HG02763 (cell line): ENCODE data around the gene PTPRD.
"Not testable (repeated sequence)": the region's sequence is repeated elsewhere in the genome, so short reads cannot be mapped to it uniquely, and the experiment has no call there.

Experiments used
- ATAC-seq: cut with Tn5 transposase; IDR thresholded peaks from one replicate; pipeline ENCODE4 v1.9.1; 2021; ENCODE audit warnings: mild to moderate bottlenecking, moderate library complexity; ENCODE audit not compliant: unreplicated experiment

Gene PTPRD

DNA sequence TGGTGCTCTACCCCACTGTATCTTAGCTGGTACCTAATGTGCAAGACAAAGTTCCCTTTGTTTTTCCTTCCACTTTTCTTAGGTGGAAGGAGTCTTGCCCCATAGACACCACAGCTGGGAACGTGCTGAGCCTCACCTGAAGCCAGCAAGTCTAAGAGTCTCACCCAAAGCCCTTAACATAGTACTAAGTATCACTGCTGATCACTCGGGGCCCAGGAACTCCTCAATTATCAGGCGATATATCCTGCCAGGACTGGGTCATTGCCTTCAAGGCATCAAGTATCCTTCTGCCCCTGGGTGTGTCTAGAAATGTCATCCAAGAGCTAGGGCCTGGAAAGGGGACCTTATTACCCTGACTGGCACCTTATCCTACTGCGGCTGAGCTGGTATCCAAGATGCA, 123.9 kb downstream of the PTPRD start:
- ATAC-seq, result no peak

DNA sequence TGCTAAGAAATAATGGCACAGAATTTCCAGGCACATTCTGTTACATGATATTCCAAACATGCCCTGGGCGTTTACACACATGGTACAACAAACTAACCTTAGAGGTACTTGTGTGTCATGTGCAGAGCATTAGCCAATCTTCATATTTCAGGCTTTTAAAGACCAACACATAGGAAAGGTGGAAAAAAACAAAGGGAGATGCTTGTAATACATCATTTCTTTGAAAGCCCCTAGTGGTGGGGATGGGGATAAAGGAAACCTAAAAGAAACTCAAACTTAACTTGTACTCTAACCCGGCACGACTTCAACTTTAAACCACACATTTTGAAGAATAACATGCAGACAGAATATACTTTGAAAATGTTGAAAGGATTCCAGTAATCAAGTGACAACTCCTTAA, 133.6 kb downstream of the PTPRD start:
- ATAC-seq, result no peak

- not testable (repeated sequence) for ATAC-seq
Measured at GRCh38 chr9:10449201-10449617, 163.6 kb downstream of the PTPRD start.

- no peak for ATAC-seq
Measured at GRCh38 chr9:10447036-10447435, 165.8 kb downstream of the PTPRD start.

GRCh38 chr9:10443868-10444204, 169.0 kb downstream of the PTPRD start:
- ATAC-seq, result no peak

GRCh38 chr9:10443181-10443867, 169.5 kb downstream of the PTPRD start:
- no peak for ATAC-seq

DNA sequence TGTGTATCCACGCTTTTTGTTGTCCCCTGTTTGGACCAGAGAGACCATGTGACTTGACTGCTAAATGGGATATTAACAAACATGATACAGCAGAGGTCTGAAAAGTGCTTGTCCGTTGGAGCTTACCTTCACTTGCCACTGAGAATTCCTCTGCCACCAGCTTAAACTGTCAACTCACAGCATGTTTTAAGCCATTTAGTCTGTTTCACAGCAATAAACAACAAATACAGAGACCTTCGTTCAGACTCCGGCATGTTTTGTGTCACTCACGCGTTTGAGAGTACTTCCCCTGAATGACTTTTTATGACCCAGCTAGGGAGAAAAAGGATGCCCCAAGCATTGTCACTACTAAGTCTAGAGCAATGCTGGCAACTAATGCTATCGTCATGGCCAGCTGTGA, 173.8 kb downstream of the PTPRD start:
- ATAC-seq, result no peak

- ATAC-seq, result no peak
Measured at GRCh38 chr9:10436756-10437155, 176.0 kb downstream of the PTPRD start.

GRCh38 chr9:10434412-10434811, 178.4 kb downstream of the PTPRD start:
- no peak for ATAC-seq

- no peak for ATAC-seq
Measured at GRCh38 chr9:10411272-10411671, 201.5 kb downstream of the PTPRD start.

DNA sequence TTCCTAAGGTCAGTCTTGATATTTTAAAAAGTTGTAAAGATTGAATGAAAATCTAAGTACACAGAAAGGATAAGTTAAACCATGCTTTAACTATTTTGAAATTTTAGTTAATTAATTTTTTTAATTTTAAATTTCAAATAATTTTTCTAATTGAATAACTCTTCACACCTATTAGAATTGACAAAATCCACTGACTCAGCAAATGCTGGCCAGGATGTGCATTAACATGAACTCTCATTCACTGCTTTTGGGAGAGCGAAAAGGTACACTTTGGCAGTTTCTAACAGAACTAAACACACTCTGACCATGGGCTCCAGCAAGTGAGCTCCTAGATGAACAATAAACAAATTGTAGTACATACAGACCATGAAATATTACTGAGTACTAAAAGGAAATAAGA, 209.5 kb downstream of the PTPRD start:
- ATAC-seq, result no peak

GRCh38 chr9:10396615-10397014, 216.2 kb downstream of the PTPRD start:
- ATAC-seq, result no peak

DNA sequence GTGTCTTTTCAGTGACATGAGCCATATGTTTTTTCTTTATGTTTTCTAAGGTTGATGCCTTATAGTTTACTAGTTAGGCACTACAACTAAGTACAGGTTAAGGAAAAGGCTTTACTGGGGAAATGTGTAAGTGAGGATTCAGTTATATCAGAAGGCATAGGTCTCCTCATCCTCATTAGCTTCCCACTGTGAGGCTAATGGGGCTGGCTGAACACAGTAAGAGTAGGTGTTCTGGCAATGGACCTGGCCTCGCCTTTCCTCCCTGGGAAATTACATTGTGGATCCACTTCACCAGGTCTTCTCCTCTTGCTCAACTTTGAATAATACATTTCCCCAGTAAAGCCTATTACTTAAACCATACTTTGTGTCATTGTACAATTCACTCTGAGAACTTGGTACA, 225.5 kb downstream of the PTPRD start:
- no peak for ATAC-seq

- ATAC-seq, result no peak
Measured at GRCh38 chr9:10371824-10372223, 241.0 kb downstream of the PTPRD start.

GRCh38 chr9:10366171-10366779, 246.5 kb downstream of the PTPRD start:
- peak; percentile 74 for ATAC-seq

- no peak for ATAC-seq
Measured at GRCh38 chr9:10354591-10354990, 258.2 kb downstream of the PTPRD start.

GRCh38 chr9:10345621-10346020, 267.2 kb downstream of the PTPRD start:
- not testable (repeated sequence) for ATAC-seq

DNA sequence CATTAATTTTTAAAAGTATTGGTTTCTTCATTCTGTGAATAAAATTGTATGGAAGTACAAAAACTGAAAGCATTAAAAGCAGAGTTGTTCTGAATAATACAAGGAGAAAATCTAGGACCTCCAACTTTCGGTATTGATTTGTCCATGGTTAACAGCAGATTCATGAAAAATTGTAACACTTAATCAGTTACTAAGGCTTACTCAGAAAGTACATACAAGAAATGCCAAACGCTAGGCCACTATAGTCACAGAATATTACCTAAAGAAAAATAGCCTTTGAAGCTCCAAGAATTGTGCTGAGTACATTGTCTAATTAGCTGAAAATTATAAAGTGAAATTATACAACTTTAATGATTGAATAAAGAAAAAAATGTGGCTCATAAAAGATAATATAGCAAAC, 271.7 kb downstream of the PTPRD start:
- ATAC-seq, result no peak

DNA sequence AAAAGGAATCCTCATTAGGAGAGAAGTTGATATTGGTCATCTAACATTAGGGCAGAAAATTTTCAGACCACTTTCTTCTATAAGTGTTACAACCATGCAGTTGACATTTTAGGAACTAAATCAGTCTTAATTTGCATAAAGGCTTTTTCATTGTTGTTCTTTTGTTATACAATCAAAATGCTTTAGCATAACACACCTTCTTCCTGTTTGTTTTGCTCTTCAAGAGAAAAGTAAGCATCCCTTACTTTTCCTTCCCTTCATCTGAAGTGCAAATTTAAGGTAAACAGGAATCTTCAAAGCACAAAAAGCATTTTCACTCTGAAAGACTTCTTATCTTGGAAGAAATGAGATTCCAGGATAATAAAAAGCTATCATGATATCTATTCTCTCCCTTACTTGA, 273.6 kb downstream of the PTPRD start:
- no peak for ATAC-seq

DNA sequence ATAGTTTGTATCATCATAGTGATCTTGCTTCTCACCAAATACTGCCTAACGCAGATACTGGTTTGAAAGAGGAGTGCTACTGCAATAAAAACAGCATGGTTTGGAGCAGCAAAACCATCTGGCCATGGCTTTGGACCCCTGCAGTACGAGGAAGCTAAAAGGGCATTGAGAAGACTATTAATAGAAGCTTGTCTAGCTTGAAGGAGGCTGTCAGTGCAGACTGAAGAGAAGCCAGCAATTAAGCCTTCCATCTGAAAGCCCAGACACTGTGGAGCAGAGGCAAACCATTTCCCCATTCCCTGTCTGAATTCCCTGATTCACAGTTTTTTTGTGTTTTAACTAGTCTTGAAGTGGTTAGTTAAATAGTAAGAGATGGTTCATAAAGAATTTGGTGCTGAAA, 281.6 kb downstream of the PTPRD start:
- no peak for ATAC-seq

DNA sequence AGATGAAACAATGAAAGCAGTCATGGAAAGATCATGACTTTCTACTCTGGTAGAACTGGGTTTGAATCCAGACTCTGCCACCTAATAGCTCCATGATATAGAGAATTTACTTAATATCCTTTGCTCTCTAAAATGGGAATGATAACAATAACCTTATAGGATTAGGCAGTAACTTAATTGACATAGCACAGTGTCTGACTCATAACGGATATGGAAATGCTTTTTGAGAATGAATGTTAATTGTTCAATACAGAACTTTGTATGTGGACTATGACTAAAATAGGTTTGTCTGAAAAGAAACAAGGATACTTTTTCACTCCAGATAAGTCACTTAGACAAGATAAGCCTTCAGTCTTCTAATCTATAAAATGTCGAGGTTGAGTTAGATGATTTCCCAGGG, 330.7 kb downstream of the PTPRD start:
- ATAC-seq, result no peak

GRCh38 chr9:10274988-10275387, 337.8 kb downstream of the PTPRD start:
- ATAC-seq, result no peak

DNA sequence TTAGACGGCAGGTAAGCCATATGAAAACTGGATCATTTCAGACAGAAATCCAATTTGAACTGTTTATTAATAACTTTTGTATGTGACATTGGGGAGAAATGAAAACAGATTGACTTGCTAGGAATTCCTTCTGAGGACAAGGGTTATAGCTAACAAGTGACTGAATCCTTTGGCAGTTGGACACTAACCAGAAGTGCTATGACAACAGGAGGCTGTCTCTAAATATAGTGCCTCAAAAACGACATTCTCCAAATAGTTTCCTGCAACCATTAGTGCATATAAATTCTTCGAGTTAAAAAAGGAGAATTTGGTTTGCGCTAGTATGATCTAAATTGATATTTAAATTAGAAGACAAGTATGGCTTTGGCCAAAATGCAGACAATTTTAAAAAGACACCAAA, 338.6 kb downstream of the PTPRD start:
- no peak for ATAC-seq
